B cell (primary cell): ENCODE measurements around the gene ULK1. TPM values are rescaled to one million over a fixed set of nuclear protein-coding genes. Genes with fewer than 3 reads are reported as not detected.

Experiments used
- ATAC-seq: fragments of 200-7000 bp; cut with Tn5 transposase; one replicate; pipeline ENCODE4 v1.10.0; 2021; ENCODE audit warnings: low read depth, mild to moderate bottlenecking, moderate number of reproducible peaks, moderate library complexity
- CTCF ChIA-PET: fragments of 350-600 bp; sonication (Branson Sonifier 250); formaldehyde crosslinking; loops from one replicate; lab custom pipeline; 2021; ENCODE audit warnings: antibody characterized with exemption, inconsistent platforms; lab: Charles Lee
- POLR2A ChIA-PET: fragments of 350-600 bp; sonication (Branson Sonifier 250); formaldehyde crosslinking; loops from one replicate; lab custom pipeline; 2021; ENCODE audit warnings: antibody characterized with exemption; lab: Charles Lee
- DNase-seq: peaks from one replicate; pipeline ENCODE4 v3.0.0; 2013
- H2AFZ ChIP-seq: 2 replicates; pipeline ENCODE4 v1.6.1; 2012; ENCODE audit warnings: mild to moderate bottlenecking, low read depth, low read length; ENCODE audit not compliant: insufficient read depth, poor library complexity, severe bottlenecking
- H3K27ac ChIP-seq, 2 donors: 1 replicate in 1 of 2; 2 replicates in 1 of 2; pipeline ENCODE4 v1.5.1; 2012 to 2013; ENCODE audit warnings: low read length in 2 of 2, mild to moderate bottlenecking in 2 of 2, moderate library complexity in 1 of 2
- H3K27me3 ChIP-seq, 4 experiments: fragments of 200-600 bp in 1 of 4; sonication (generic) in 1 of 4; replicated peaks in 1 of 4; 1 replicate in 2 of 4; 2 replicates in 2 of 4; pipeline versions ENCODE4 v1.6.1 to v1.7.0; 2013 to 2016; ENCODE audit warnings: low read length in 3 of 4, mild to moderate bottlenecking in 2 of 4, mixed read lengths in 1 of 4, moderate library complexity in 1 of 4; ENCODE audit not compliant: insufficient read depth in 4 of 4, control insufficient read depth in 3 of 4; ENCODE audit errors: control extremely low read depth in 1 of 4
- H3K36me3 ChIP-seq, 2 experiments: replicated peaks in 1 of 2; 1 replicate in 1 of 2; 2 replicates in 1 of 2; pipeline versions ENCODE4 v1.6.1 to v1.7.1; 2013; ENCODE audit warnings: low read length in 1 of 2; ENCODE audit not compliant: insufficient read depth in 2 of 2, control insufficient read depth in 1 of 2; ENCODE audit errors: control extremely low read depth in 1 of 2, extremely low read depth in 1 of 2
- H3K4me1 ChIP-seq, 2 donors: fragments of 200-600 bp in 1 of 2; sonication (generic) in 1 of 2; 1 replicate in 1 of 2; 2 replicates in 1 of 2; pipeline versions ENCODE4 v1.5.1 to v1.6.1; 2013 to 2017; ENCODE audit warnings: low read length in 2 of 2; ENCODE audit not compliant: control insufficient read depth in 2 of 2, insufficient read depth in 2 of 2
- H3K4me2 ChIP-seq: replicated peaks from 2 replicates; pipeline ENCODE3; 2012; ENCODE audit warnings: mild to moderate bottlenecking, low read depth, low read length; ENCODE audit not compliant: poor library complexity, severe bottlenecking
- H3K4me3 ChIP-seq, 5 experiments: fragments of 200-600 bp in 1 of 5; sonication (generic) in 1 of 5; 1 replicate in 3 of 5; 2 replicates in 2 of 5; pipeline versions ENCODE4 v1.5.1 to v1.7.0; 2011 to 2016; ENCODE audit warnings: low read length in 4 of 5, mild to moderate bottlenecking in 4 of 5, low read depth in 2 of 5, control low read depth in 1 of 5, moderate library complexity in 1 of 5; ENCODE audit not compliant: insufficient read depth in 1 of 5; ENCODE audit errors: control extremely low read depth in 1 of 5, extremely low read depth in 1 of 5
- H3K79me2 ChIP-seq: fragments of 200-600 bp; sonication (generic); one replicate; pipeline ENCODE4 v1.6.0; 2016; ENCODE audit warnings: low read length; ENCODE audit not compliant: control insufficient read depth, insufficient read depth
- H3K9ac ChIP-seq: fragments of 200-600 bp; sonication (generic); 2 replicates; pipeline ENCODE4 v1.6.1; 2017; ENCODE audit warnings: mild to moderate bottlenecking, low read length, moderate library complexity
- H3K9me3 ChIP-seq, 3 donors: one replicate each; pipeline versions ENCODE4 v1.6.1 to v1.7.1; 2013; ENCODE audit warnings: low read length in 2 of 3; ENCODE audit not compliant: control insufficient read depth in 2 of 3, insufficient read depth in 1 of 3; ENCODE audit errors: control extremely low read depth in 1 of 3
- H4K20me1 ChIP-seq: 2 replicates; pipeline ENCODE4 v1.6.0; 2012; ENCODE audit warnings: mild to moderate bottlenecking, low read length; ENCODE audit not compliant: insufficient read depth, control insufficient read depth, poor library complexity, severe bottlenecking
- H3K27ac Mint-ChIP-seq: one replicate; pipeline ENCODE4 v1.8.0; 2021; ENCODE audit warnings: mixed read lengths
- H3K27me3 Mint-ChIP-seq: one replicate; pipeline ENCODE4 v1.8.0; 2021; ENCODE audit warnings: mixed read lengths
- H3K4me1 Mint-ChIP-seq: one replicate; pipeline ENCODE4 v1.8.0; 2021; ENCODE audit warnings: mixed read lengths
- H3K4me3 Mint-ChIP-seq: one replicate; pipeline ENCODE4 v1.8.0; 2021; ENCODE audit warnings: mixed read lengths
- H3K9me3 Mint-ChIP-seq: one replicate; pipeline ENCODE4 v1.8.0; 2022; ENCODE audit warnings: mixed read lengths; ENCODE audit not compliant: insufficient read depth
- CTCF ChIP-seq: fragments of 200-600 bp; IDR thresholded peaks from one replicate; pipeline ENCODE4 v1.8.0; 2022; ENCODE audit warnings: antibody characterized with exemption, mild to moderate bottlenecking
- EZH2 ChIP-seq: IDR thresholded peaks from 2 replicates; pipeline ENCODE4 v1.6.1; 2012; ENCODE audit warnings: borderline replicate concordance, low read depth, mild to moderate bottlenecking, moderate library complexity, low read length; ENCODE audit not compliant: insufficient read depth, poor library complexity, severe bottlenecking
- WGBS: methylation state at CpG from one replicate; pipeline ENCODE4 v1.1.5; 2013; ENCODE audit warnings: missing lambda C conversion rate; ENCODE audit not compliant: insufficient coverage; 5-methylcytosine and 5-hydroxymethylcytosine counted together
- intact Hi-C: fragments of 100-400 bp; cut with micrococcal nuclease; formaldehyde crosslinking; loops from one replicate; pipeline ENCODE4 v1.10.0; 2022
- polyA plus RNA-seq: library from polyadenylated mRNA; depleted of rRNA; stranded (reverse); fragments of >200 nt; gene quantifications from 2 replicates; pipeline ENCODE4 v1.2.3, GENCODE V29; 2012
- total RNA-seq, 2 donors: library from RNA; stranded (reverse); fragments of 120-200 nt in 1 of 2; gene quantifications; 1 replicate in 1 of 2; 2 replicates in 1 of 2; pipeline versions ENCODE4 v1.2.3 to v1.2.4, GENCODE V29; 2013 to 2022

ULK1 gene
- total and polyA plus RNA-seq, 2 donors (not counting 1 experiment from before 2014, with no cell fraction given): 38.9 to 59.5 TPM

- H3K4me2 ChIP-seq: no peak overlapping the region
- DNase-seq: no peak
- H3K9me3 Mint-ChIP-seq: no peaks in the 10 kb centered on the region
- ChIA-PET POLR2A (no interaction called here), CTCF (no interaction called here)
- no peak overlapping the region for H3K27ac ChIP-seq
- H4K20me1 ChIP-seq: peaks cover 63% of the 10 kb centered on the region
- ATAC-seq: no peak
- TF ChIP-seq EZH2: no peak
- no peak for TF ChIP-seq CTCF
- no peak overlapping the region for H3K4me3 ChIP-seq
- H3K27ac Mint-ChIP-seq: no peak overlapping the region
- H3K27me3 ChIP-seq: no peaks in the 10 kb centered on the region
- no peaks in the 10 kb centered on the region for H3K4me1 ChIP-seq
- no peak overlapping the region for H3K4me3 Mint-ChIP-seq
- peaks cover 9% of the 10 kb centered on the region for H3K79me2 ChIP-seq
- no peak overlapping the region for H2AFZ ChIP-seq
- H3K9me3 ChIP-seq: no peaks in the 10 kb centered on the region
- no peak overlapping the region for H3K9ac ChIP-seq
- H3K4me1 Mint-ChIP-seq: peaks cover 3% of the 10 kb centered on the region
- intact Hi-C loops: no loop called here
- 97% methylated on average over 54 of the region's 61 CpGs for WGBS
- peaks cover 0 to 47% of the 10 kb centered on the region in 2 experiments for H3K36me3 ChIP-seq
- no peaks in the 10 kb centered on the region for H3K27me3 Mint-ChIP-seq
Measured at GRCh38 chr12:131909081-131909751, 14.8 kb downstream of the ULK1 start.

- no peaks in the 10 kb centered on the region for H3K9me3 ChIP-seq
- no peaks in the 10 kb centered on the region for H3K4me1 ChIP-seq
- ATAC-seq: no peak
- Mint-ChIP-seq H3K9me3 (no peaks in the 10 kb centered on the region), H3K27me3 (no peaks in the 10 kb centered on the region), H3K4me1 (peaks cover 3% of the 10 kb centered on the region), H3K27ac (no peak overlapping the region), H3K4me3 (no peak overlapping the region)
- peaks cover 57% of the 10 kb centered on the region for H4K20me1 ChIP-seq
- no peak for DNase-seq
- H3K4me2 ChIP-seq: no peak overlapping the region
- H3K36me3 ChIP-seq: peaks cover 0 to 52% of the 10 kb centered on the region in 2 experiments
- H3K27ac ChIP-seq: no peak overlapping the region
- 96% methylated on average over 25 of the region's 26 CpGs for WGBS
- no peak overlapping the region for H3K9ac ChIP-seq
- H3K4me3 ChIP-seq: no peak overlapping the region
- intact Hi-C loops: no loop called here
- CTCF ChIA-PET: no interaction called here
- peaks cover 3% of the 10 kb centered on the region for H3K79me2 ChIP-seq
- TF ChIP-seq EZH2: no peak
- no peak for TF ChIP-seq CTCF
- no peaks in the 10 kb centered on the region for H3K27me3 ChIP-seq
- no peak overlapping the region for H2AFZ ChIP-seq
- POLR2A ChIA-PET: no interaction called here
Measured at GRCh38 chr12:131909752-131910219, 15.4 kb downstream of the ULK1 start.
